ENCODE data around the gene DUT.

Gene DUT

GRCh38 chr15:48340111-48340510, 8.9 kb downstream of the DUT start:
- DNase-seq (no peak), ATAC-seq (no peak)
- no peaks in the 10 kb centered on the region for H3K27me3 Mint-ChIP-seq
- H3K27ac Mint-ChIP-seq, result no peak overlapping the region
- H3K4me3 Mint-ChIP-seq, result no peak overlapping the region
- H3K9me3 Mint-ChIP-seq, result no peaks in the 10 kb centered on the region
- H3K36me3 Mint-ChIP-seq (ENCODE audit: low read depth), result peaks cover 71% of the 10 kb centered on the region
- peaks cover 27% of the 10 kb centered on the region for H3K4me1 Mint-ChIP-seq

DNA sequence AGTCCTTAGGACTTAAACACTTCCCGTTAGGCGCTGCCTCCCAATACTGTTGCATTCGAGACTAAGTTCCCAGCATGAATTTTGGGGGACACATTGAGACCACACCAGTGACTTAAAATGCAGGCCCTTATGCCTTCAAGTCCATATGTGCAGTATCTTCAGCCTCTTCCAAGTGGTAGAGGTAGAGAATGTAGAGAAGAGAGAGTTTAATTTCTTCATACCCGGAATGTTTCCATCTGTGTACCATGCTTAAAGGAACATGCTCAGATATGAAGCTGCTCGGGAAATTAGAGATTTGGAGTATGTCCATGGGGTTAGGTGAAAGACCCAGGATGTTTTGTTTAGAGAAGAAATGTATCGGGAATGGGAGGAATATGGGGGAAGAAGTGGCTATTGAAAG, 12.6 kb downstream of the DUT start:
- peaks cover 6% of the 10 kb centered on the region for H3K4me1 Mint-ChIP-seq
- peaks cover 49% of the 10 kb centered on the region for H3K36me3 Mint-ChIP-seq (ENCODE audit: low read depth)
- no peaks in the 10 kb centered on the region for H3K27me3 Mint-ChIP-seq
- H3K4me3 Mint-ChIP-seq, result no peak overlapping the region
- DNase-seq (no peak), ATAC-seq (no peak)
- no peak overlapping the region for H3K27ac Mint-ChIP-seq
- no peaks in the 10 kb centered on the region for H3K9me3 Mint-ChIP-seq

DNA sequence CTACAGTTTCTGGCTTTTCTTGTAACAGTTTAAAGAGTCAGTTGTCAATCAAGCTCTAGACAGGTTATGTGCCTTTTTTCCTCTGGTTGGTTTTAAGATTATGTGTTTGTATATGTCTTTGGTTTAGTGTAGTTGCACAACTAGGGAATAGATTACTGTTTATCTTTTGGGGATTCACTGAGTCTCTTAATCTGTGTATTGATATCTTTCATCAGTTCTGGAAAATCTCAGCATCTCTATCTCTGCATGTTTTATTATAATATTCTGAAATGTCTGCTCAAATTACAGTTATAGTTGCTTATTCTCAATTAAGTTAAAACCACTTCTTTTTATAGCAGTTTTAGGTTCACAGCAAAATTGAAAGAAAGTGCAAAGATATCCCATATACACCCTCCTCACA, 14.3 kb downstream of the DUT start:
- Mint-ChIP-seq H3K9me3 (no peaks in the 10 kb centered on the region), H3K27ac (no peak overlapping the region), H3K27me3 (no peaks in the 10 kb centered on the region), H3K4me3 (no peak overlapping the region), H3K4me1 (no peaks in the 10 kb centered on the region), H3K36me3 (ENCODE audit: low read depth) (peaks cover 38% of the 10 kb centered on the region)
- ATAC-seq, result no peak
- DNase-seq, result no peak

DNA sequence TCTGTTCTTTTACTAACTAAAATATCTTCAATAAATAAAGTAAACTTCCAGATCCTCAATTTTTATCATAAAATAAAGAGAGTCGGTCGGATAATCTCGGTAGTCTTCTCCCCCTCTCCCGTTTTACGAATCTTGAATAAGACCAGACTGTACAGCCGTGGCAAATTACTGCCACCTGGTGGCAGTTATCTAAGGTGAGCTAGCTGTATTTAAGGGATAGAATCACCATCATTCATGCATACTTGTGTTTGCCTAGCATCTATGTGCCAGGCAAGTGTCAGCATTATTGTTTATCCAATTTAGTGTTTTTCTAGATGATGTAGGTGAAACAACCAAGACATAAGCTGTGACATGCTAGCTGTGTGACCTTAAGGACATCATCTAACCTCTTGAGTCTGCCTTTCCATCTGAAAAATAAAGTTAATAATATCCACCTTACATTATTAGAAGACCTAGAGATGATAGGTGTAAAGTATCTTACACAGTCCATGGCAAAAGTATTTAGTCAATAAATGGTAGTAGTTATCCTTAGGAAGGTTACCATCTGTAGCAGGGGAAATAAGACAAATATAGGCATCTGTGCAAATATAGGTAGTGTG, 21.3 kb downstream of the DUT start:
- Mint-ChIP-seq H3K4me3 (no peak overlapping the region), H3K27ac (no peak overlapping the region), H3K9me3 (no peaks in the 10 kb centered on the region), H3K27me3 (no peaks in the 10 kb centered on the region), H3K36me3 (ENCODE audit: low read depth) (no peaks in the 10 kb centered on the region), H3K4me1 (peaks cover 3% of the 10 kb centered on the region)
- ATAC-seq (peak; percentile 83), DNase-seq (peak; percentile 38)

DNA sequence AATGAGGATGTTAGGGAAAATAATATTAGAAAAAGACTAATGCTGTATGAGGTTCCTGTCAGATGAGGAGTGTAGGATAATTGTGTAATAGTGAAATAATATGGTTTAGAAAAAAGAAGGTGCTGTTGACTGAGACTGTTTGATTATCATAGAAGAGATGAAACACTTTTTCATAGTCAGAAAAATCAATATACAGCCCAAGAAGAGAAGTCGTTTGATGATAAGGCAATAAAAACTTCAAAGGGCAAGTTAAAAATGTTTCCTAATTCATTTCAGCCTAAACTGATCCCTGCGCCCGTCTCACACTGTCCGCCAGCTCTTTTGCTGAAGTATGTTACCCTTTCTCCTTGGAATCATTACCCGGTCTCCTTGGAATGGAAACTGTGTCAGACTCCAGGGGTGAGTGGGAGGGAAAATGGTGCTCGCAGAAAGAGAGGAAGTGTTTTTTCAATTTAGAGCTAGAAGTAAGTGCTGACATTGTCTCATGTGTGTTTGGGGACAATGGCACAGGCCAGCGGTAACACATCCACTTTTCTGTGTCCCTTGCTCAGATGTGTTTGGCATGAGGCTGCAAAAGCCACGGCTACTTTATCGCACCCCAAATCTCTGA, 23.6 kb downstream of the DUT start:
- Mint-ChIP-seq H3K27ac (no peak overlapping the region), H3K27me3 (no peaks in the 10 kb centered on the region), H3K4me3 (no peak overlapping the region), H3K36me3 (ENCODE audit: low read depth) (no peaks in the 10 kb centered on the region), H3K4me1 (peaks cover 8% of the 10 kb centered on the region), H3K9me3 (no peaks in the 10 kb centered on the region)
- no peak for ATAC-seq
- DNase-seq, result no peak

DNA sequence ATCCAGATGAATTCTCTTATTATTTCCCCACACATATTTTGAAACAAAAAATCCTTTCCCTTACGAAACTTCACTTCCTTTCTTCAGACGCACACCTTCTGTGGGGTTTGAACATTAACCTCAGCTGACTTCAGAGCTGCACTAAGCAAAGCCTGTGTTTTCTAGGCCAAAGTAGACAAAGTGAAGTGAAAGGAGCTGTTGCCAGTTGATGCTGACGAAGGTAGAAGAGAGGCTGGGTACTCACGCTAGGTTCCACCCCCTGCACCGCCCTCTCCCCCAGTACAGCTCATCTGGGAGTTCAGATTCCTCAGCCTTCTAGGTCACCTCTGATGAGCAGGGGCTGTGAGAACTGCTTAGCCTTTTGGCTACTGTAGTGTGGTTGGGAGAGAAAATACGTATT, 24.1 kb downstream of the DUT start:
- no peak for DNase-seq
- H3K9me3 Mint-ChIP-seq, result no peaks in the 10 kb centered on the region
- ATAC-seq, result no peak
- no peak overlapping the region for H3K27ac Mint-ChIP-seq
- no peaks in the 10 kb centered on the region for H3K27me3 Mint-ChIP-seq
- H3K4me3 Mint-ChIP-seq, result no peak overlapping the region
- H3K36me3 Mint-ChIP-seq (ENCODE audit: low read depth), result no peaks in the 10 kb centered on the region
- H3K4me1 Mint-ChIP-seq, result peaks cover 8% of the 10 kb centered on the region

GRCh38 chr15:48358229-48359152, 27.3 kb downstream of the DUT start:
- H3K36me3 Mint-ChIP-seq (ENCODE audit: low read depth), result no peaks in the 10 kb centered on the region
- no peaks in the 10 kb centered on the region for H3K9me3 Mint-ChIP-seq
- ATAC-seq (no peak), DNase-seq (no peak)
- H3K27me3 Mint-ChIP-seq, result no peaks in the 10 kb centered on the region
- no peak overlapping the region for H3K27ac Mint-ChIP-seq
- H3K4me3 Mint-ChIP-seq, result no peak overlapping the region
- peaks cover 5% of the 10 kb centered on the region for H3K4me1 Mint-ChIP-seq

- H3K4me1 Mint-ChIP-seq, result peaks cover 5% of the 10 kb centered on the region
- no peak for DNase-seq
- no peaks in the 10 kb centered on the region for H3K9me3 Mint-ChIP-seq
- H3K27ac Mint-ChIP-seq, result no peak overlapping the region
- no peak overlapping the region for H3K4me3 Mint-ChIP-seq
- ATAC-seq, result no peak
- H3K36me3 Mint-ChIP-seq (ENCODE audit: low read depth), result no peaks in the 10 kb centered on the region
- no peaks in the 10 kb centered on the region for H3K27me3 Mint-ChIP-seq
Observed at GRCh38 chr15:48360841-48361240, 29.6 kb downstream of the DUT start.

GRCh38 chr15:48361685-48362084, 30.5 kb downstream of the DUT start:
- Mint-ChIP-seq H3K36me3 (ENCODE audit: low read depth) (no peaks in the 10 kb centered on the region), H3K4me3 (no peak overlapping the region), H3K27ac (no peak overlapping the region), H3K4me1 (peaks cover 5% of the 10 kb centered on the region), H3K27me3 (peaks cover 2% of the 10 kb centered on the region), H3K9me3 (no peaks in the 10 kb centered on the region)
- DNase-seq (no peak), ATAC-seq (no peak)

GRCh38 chr15:48363474-48363873, 32.2 kb downstream of the DUT start:
- H3K36me3 Mint-ChIP-seq (ENCODE audit: low read depth), result no peaks in the 10 kb centered on the region
- H3K27ac Mint-ChIP-seq, result no peak overlapping the region
- H3K4me3 Mint-ChIP-seq, result no peak overlapping the region
- H3K9me3 Mint-ChIP-seq, result no peaks in the 10 kb centered on the region
- peaks cover 5% of the 10 kb centered on the region for H3K27me3 Mint-ChIP-seq
- DNase-seq (no peak), ATAC-seq (no peak)
- H3K4me1 Mint-ChIP-seq, result peaks cover 2% of the 10 kb centered on the region

DNA sequence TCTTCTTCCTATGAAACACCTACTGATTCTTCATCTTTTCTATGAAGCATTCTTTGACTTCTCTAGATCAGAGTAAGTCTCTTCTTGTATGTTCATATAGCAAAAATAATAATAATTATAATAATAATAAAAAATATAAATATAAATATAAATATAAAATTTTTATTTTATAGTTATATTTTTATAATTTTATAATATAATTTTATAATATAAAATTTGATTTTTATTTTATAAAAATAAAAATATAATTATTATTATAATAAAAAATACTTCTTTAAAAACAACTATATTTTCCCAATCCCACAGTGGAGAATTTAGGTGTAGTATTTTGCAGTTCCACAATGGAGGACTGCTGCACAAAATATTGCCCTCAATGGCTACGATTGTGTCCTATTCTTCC, 34.3 kb downstream of the DUT start:
- Mint-ChIP-seq H3K4me3 (no peak overlapping the region), H3K9me3 (no peaks in the 10 kb centered on the region), H3K27ac (no peak overlapping the region), H3K27me3 (peaks cover 11% of the 10 kb centered on the region), H3K4me1 (no peaks in the 10 kb centered on the region), H3K36me3 (ENCODE audit: low read depth) (no peaks in the 10 kb centered on the region)
- DNase-seq (no peak), ATAC-seq (no peak)

DNA sequence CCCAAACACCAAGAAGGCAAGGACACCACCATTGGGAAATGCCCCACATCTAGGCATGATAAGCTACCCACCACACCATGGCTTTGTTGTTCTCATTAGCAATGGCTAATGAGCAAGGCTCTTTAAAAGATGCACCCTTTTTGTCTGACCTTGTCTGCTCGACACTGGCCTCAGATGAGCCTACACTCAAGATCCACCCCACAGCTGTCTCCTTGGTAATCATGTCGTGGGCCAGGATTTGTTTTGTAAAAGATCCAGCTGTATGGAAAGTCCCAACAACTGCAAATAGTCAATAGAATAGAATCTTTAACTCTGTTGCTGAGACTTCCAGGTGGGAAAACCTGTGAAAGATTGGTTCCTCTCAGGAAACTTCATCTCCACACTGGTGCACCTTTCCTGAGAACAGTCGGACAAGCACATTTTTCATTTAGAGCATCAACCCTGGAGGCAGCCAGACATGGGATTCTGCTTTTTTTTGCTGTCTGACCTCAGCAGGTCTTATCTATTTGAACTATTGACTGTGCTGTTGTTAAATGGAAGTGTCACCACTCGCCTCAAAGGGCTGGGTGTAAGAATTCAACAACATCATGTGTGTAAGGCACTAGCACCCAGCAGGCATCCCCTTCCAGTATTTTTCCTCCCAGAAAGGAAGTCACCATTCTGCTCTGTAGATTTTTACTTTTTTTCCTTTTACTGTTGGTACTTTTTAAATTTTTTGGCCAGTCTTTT, 35.5 kb downstream of the DUT start:
- Mint-ChIP-seq H3K27me3 (peaks cover 11% of the 10 kb centered on the region), H3K36me3 (ENCODE audit: low read depth) (no peaks in the 10 kb centered on the region), H3K27ac (no peak overlapping the region), H3K4me1 (no peaks in the 10 kb centered on the region), H3K4me3 (no peak overlapping the region), H3K9me3 (no peaks in the 10 kb centered on the region)
- DNase-seq (no peak), ATAC-seq (no peak)

GRCh38 chr15:48367483-48367882, 36.3 kb downstream of the DUT start:
- Mint-ChIP-seq H3K4me1 (no peaks in the 10 kb centered on the region), H3K36me3 (ENCODE audit: low read depth) (no peaks in the 10 kb centered on the region), H3K4me3 (no peak overlapping the region), H3K9me3 (no peaks in the 10 kb centered on the region), H3K27me3 (peaks cover 11% of the 10 kb centered on the region), H3K27ac (no peak overlapping the region)
- ATAC-seq (no peak), DNase-seq (no peak)

DNA sequence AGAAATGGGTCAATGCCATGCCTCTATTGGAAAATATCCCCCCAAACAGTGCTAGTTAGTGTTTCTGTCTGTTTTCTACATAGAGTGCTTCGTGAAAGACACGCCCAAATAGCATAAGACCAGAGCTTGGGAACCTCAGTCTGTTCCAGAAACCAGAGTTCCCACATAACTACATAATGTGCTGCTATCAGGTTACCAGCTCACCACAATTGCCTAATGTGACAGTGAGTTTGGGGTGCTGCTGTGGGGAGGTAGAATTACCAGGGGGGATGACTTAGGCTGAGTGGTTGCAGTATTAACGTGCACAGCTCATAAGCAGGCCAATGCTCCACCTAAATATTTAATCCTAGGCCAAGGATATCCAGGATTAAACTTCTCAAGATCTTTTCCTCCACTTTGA, 39.2 kb downstream of the DUT start:
- Mint-ChIP-seq H3K27ac (no peak overlapping the region), H3K9me3 (no peaks in the 10 kb centered on the region), H3K36me3 (ENCODE audit: low read depth) (no peaks in the 10 kb centered on the region), H3K4me3 (no peak overlapping the region), H3K4me1 (no peaks in the 10 kb centered on the region), H3K27me3 (peaks cover 20% of the 10 kb centered on the region)
- ATAC-seq, result no peak
- no peak for DNase-seq
